Esophagus muscularis mucosa (tissue), 4 donors: ENCODE results near the gene PPP4R3C. TPM values are rescaled to one million over a fixed set of nuclear protein-coding genes. Genes with fewer than 3 reads are reported as not detected.
"Not testable (repeated sequence)": the region's sequence is repeated elsewhere in the genome, so short reads cannot be mapped to it uniquely, and the experiment has no call there.

Experiments used
- DNase-seq: peaks from one replicate; pipeline ENCODE4 v3.0.0-alpha.2; 2017; ENCODE audit errors: extremely low spot score
- H3K27ac ChIP-seq, 4 donors: fragments of 200-600 bp; sonication (generic); replicated peaks in 1 of 4; 1 replicate in 3 of 4; 2 replicates in 1 of 4; pipeline ENCODE4 v1.5.1; 2016 to 2019; ENCODE audit warnings: mild to moderate bottlenecking in 1 of 4
- H3K27me3 ChIP-seq, 4 donors: fragments of 200-600 bp; sonication (generic); one replicate each; pipeline versions ENCODE4 v1.5.1 to v1.6.0; 2016 to 2019
- H3K36me3 ChIP-seq, 4 donors: fragments of 200-600 bp; sonication (generic); one replicate each; pipeline ENCODE4 v1.5.1; 2016 to 2019
- H3K4me1 ChIP-seq, 4 donors: fragments of 200-600 bp; sonication (generic); one replicate each; pipeline ENCODE4 v1.5.1; 2016 to 2019
- H3K4me3 ChIP-seq, 4 donors: fragments of 200-600 bp; sonication (generic); 1 replicate in 2 of 4; 2 replicates in 2 of 4; pipeline ENCODE4 v1.5.1; 2016 to 2019; ENCODE audit warnings: mild to moderate bottlenecking in 4 of 4, moderate library complexity in 1 of 4
- H3K9me3 ChIP-seq, 4 donors: fragments of 200-600 bp; sonication (generic); 1 replicate in 3 of 4; 2 replicates in 1 of 4; pipeline ENCODE4 v1.5.1; 2016 to 2019
- EP300 ChIP-seq: sonication (generic); formaldehyde crosslinking; IDR thresholded peaks from one replicate; pipeline ENCODE4 v1.6.1; 2017; ENCODE audit warnings: antibody characterized with exemption
- POLR2A ChIP-seq: fragments of 450-650 bp; IDR thresholded peaks from one replicate; pipeline ENCODE4 v1.6.1; 2017; ENCODE audit warnings: antibody characterized with exemption, moderate library complexity, mild to moderate bottlenecking, low read depth
- POLR2AphosphoS5 ChIP-seq, 2 donors: sonication (generic); formaldehyde crosslinking; IDR thresholded peaks; one replicate each; pipeline ENCODE4 v1.6.1; 2017; ENCODE audit warnings: antibody characterized with exemption in 2 of 2
- WGBS: methylation state at CpG from one replicate; pipeline ENCODE4 v1.1.5; 2018; 5-methylcytosine and 5-hydroxymethylcytosine counted together
- intact Hi-C: fragments of 100-400 bp; cut with DNase I; formaldehyde crosslinking; loops from one replicate; pipeline ENCODE4 v1.15.1; 2023
- total RNA-seq, 4 donors: library from RNA; depleted of rRNA; stranded (reverse); fragments of >200 nt; gene quantifications; one replicate each; pipeline versions ENCODE4 v1.1.0 to v1.2.1, GENCODE V29; 2016
- TF ChIP-seq, protein P1 (sequence below), 3 experiments: fragments of 200-600 bp in 2 of 3; fragments of 450-650 bp in 1 of 3; sonication (generic) in 2 of 3; IDR thresholded peaks; one replicate each; pipeline ENCODE4 v1.5.1; 2017 to 2019; ENCODE audit warnings: antibody characterized with exemption in 3 of 3, mild to moderate bottlenecking in 2 of 3, moderate library complexity in 1 of 3

PPP4R3C gene
- total RNA-seq, result not detected

DNA sequence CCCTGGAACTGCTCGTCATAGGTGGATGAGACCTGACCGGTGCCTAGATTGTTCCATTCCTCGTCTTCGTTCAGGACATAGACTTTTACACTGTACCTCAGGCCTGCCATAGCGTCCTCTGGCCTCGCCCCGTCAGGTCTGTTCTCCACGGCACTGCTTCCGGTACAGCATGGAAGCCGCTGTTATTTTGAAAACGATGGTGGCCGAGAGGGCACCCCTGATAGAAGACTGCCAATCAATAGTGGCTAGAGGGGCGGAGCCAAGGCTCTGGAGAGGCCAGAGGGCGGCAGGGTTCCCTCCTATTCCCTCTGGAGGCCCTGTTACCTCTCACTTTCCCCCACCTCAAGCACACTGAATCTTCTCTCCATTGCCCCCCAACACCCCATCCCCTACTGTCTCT is at the start of gene PPP4R3C:
Gene PPP4R3C, minus strand, starts transcription at position 155 of the 400 bp plus-strand sequence. Its CDS starts 45 bp downstream, at position 110.
- WGBS, result 86% methylated on average over 14 of the region's 14 CpGs
- intact Hi-C loops, result no loop called here
- no peaks in the 10 kb centered on the region for H3K9me3 ChIP-seq

DNA sequence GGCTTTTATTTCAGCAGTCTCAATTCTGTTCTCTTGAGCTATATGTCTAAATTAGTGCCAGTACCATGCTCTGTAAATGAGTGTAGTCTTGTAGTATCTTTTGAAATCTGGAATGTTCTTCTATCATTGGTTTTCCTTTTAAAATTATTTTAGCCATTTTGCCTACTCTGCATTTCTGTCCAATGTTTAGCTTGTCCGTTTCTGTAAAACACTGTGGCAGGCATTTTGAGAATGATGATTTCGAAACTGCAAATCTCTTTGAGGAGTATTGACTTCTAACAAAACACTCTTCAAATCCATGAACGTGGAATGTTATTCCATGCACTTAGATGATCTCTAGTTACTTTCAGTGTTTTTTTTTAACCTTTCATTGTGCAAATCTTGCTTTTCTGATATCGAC is 28.3 kb upstream of the PPP4R3C start:
- Histone ChIP-seq H3K27ac (no peak overlapping the region), H3K4me3 (no peak overlapping the region), H3K36me3 (no peaks in the 10 kb centered on the region), H3K4me1 (no peaks in the 10 kb centered on the region), H3K27me3 (no peaks in the 10 kb centered on the region), H3K9me3 (no peaks in the 10 kb centered on the region)
- DNase-seq, result no peak
- TF ChIP-seq EP300 (no peak), POLR2A (no peak), POLR2AphosphoS5 (IDR thresholded peaks at IDR 0.05) (no peak)
- TF ChIP-seq, protein P1, sequence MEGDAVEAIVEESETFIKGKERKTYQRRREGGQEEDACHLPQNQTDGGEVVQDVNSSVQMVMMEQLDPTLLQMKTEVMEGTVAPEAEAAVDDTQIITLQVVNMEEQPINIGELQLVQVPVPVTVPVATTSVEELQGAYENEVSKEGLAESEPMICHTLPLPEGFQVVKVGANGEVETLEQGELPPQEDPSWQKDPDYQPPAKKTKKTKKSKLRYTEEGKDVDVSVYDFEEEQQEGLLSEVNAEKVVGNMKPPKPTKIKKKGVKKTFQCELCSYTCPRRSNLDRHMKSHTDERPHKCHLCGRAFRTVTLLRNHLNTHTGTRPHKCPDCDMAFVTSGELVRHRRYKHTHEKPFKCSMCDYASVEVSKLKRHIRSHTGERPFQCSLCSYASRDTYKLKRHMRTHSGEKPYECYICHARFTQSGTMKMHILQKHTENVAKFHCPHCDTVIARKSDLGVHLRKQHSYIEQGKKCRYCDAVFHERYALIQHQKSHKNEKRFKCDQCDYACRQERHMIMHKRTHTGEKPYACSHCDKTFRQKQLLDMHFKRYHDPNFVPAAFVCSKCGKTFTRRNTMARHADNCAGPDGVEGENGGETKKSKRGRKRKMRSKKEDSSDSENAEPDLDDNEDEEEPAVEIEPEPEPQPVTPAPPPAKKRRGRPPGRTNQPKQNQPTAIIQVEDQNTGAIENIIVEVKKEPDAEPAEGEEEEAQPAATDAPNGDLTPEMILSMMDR (IDR thresholded peaks at IDR 0.05), result no peak
- intact Hi-C loops, result no loop called here
- WGBS, result 73% methylated on average over 4 of the region's 4 CpGs

More for the DNA sequence above, at the start of gene PPP4R3C:
- TF ChIP-seq, protein P1 (IDR thresholded peaks at IDR 0.05), result no peak
- TF ChIP-seq POLR2AphosphoS5 (IDR thresholded peaks at IDR 0.05), result no peak
- no peak for TF ChIP-seq EP300
- TF ChIP-seq POLR2A, result no peak
- no peaks in the 10 kb centered on the region for H3K4me1 ChIP-seq
- no peak within 1 kb of the TSS for H3K27ac ChIP-seq
- H3K36me3 ChIP-seq, result no peaks in the 10 kb centered on the region
- DNase-seq, result no peak
- no peaks in the 10 kb centered on the region for H3K27me3 ChIP-seq
- no peak within 1 kb of the TSS for H3K4me3 ChIP-seq

DNA sequence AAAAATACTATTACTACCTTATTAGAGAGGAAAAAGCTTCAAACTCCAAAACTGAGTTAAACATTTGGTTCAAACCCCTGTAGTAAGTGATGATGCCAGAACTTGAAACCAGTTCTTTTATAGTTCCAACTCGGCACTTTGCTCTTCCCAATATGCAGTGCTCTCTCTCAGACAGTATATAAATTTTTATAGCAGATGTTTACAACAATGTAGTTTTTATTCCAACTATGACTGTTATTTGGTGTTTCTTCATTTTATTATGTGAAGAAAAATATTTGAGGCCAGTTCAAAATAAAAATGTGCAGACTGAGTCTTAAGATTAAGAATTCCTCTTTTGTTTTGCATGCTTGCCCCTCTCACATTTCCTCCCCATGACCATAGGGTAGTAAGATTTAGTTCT is 2.9 kb upstream of the PPP4R3C start:
- TF ChIP-seq, protein P1 (IDR thresholded peaks at IDR 0.05), result no peak
- TF ChIP-seq POLR2A (no peak), EP300 (no peak), POLR2AphosphoS5 (IDR thresholded peaks at IDR 0.05) (no peak)
- H3K4me3 ChIP-seq, result no peak overlapping the region
- no peaks in the 10 kb centered on the region for H3K9me3 ChIP-seq
- WGBS, result 38% methylated on average over 1 of the region's 1 CpG
- H3K27me3 ChIP-seq, result no peaks in the 10 kb centered on the region
- H3K4me1 ChIP-seq, result no peaks in the 10 kb centered on the region
- H3K36me3 ChIP-seq, result no peaks in the 10 kb centered on the region
- intact Hi-C loops, result no loop called here
- no peak for DNase-seq
- no peak overlapping the region for H3K27ac ChIP-seq

DNA sequence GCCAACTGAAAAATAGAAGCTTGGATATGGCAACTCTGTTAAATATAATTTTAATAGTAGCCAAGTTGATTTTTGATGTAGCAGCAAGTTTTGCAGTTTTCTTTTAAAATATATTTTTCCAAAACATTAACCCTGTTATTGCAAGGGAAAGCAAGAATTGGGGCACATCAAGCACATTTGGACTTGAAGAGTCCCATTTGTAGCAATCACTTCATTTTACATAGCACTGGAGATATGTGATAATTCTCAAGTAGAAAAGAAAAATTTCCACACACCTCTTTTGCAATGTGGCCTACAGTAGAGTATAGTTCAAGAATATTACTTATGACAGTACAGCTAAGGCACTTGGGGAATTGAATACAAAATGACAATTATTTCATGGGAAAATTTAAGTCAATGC is 1.9 kb upstream of the PPP4R3C start:
- intact Hi-C loops, result no loop called here
- Histone ChIP-seq H3K27ac (no peak overlapping the region), H3K9me3 (no peaks in the 10 kb centered on the region), H3K4me1 (no peaks in the 10 kb centered on the region), H3K36me3 (no peaks in the 10 kb centered on the region), H3K27me3 (no peaks in the 10 kb centered on the region), H3K4me3 (no peak overlapping the region)
- TF ChIP-seq EP300, result no peak
- TF ChIP-seq, protein P1 (IDR thresholded peaks at IDR 0.05), result no peak
- TF ChIP-seq POLR2AphosphoS5 (IDR thresholded peaks at IDR 0.05), result no peak
- no peak for TF ChIP-seq POLR2A
- no peak for DNase-seq

DNA sequence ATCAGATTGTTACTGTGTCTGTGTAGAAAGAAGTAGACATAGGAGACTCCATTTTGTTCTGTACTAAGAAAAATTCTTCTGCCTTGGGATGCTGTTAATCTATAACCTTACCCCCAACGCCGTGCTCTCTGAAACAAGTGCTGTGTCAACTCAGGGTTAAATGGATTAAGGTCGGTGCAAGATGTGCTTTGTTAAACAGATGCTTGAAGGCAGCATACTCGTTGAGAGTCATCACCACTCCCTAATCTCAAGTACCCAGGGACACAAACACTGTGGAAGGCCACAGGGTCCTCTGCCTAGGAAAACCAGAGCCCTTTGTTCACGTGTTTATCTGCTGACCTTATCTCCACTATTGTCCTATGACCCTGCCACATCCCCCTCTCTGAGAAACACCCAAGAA is 4.0 kb downstream of the PPP4R3C start:
- H3K36me3 ChIP-seq, H3K9me3 ChIP-seq, H3K4me1 ChIP-seq, H3K4me3 ChIP-seq, H3K27me3 ChIP-seq, H3K27ac ChIP-seq, intact Hi-C loops, DNase-seq: not testable (repeated sequence)
- 80% methylated on average over 5 of the region's 5 CpGs for WGBS

DNA sequence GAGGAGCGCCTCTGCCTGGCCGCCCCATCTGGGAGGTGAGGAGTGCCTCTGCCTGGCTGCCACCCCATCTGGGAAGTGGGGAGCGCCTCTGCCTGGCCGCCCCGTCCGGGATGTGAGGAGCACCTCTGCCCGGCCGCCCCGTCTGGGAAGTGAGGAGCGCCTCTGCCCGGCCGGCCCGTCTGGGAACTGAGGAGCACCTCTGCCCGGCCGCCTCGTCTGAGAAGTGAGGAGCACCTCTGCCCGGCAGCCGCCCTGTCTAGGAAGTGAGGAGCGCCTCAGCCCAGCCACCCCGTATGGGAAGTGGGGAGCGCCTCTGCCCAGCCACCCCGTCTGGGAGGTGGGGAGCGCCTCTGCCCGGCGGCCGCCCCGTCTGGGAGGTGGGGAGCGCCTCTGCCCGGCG is 4.6 kb downstream of the PPP4R3C start:
- 85% methylated on average over 20 of the region's 30 CpGs for WGBS
- not testable (repeated sequence) for DNase-seq

More for the DNA sequence above, 4.6 kb downstream of the PPP4R3C start:
- intact Hi-C loops, H3K9me3 ChIP-seq, H3K4me3 ChIP-seq, H3K36me3 ChIP-seq, H3K27ac ChIP-seq, H3K4me1 ChIP-seq, H3K27me3 ChIP-seq: not testable (repeated sequence)
